GM12801 (cell line): ENCODE results near the gene UNC93A.

Experiments used
- TF ChIP-seq, protein P1 (sequence below): IDR thresholded peaks from one replicate; pipeline ENCODE4 v1.5.1; 2011; ENCODE audit warnings: control low read depth; ENCODE audit not compliant: insufficient read length; ENCODE audit errors: extremely low read depth

UNC93A gene

DNA sequence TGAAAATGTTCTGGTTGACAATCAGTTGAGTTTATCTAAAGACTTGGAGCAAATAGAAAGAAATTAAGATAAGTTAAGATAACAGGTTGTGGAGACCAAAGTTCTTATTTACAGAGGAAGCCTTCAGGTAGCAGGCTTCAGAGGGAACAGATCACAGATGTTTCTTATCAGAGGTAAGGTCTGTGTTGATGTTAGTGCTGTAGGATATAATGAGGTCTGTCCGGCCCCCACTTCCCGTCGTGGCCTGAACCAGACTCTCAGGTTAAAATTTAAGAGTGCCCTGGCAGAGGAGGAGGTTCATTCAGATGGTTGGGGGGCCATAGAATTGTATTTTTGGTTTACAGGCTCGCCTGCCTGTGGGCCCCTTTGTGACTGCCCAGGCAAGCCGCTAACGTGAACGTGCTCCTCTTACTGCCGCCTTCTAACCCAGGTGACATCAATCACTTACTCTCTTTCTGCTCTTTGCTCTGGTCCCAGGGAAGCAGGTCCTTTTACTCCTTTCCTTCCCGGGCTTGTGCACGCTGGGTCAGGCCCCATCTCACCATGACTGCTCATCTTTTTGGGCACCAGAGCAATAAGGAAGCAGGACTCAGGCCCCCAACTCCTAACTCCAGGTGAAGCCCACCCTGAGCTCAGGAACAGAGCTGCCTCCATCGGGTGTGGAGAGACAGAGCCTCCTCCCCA is 18.3 kb upstream of the UNC93A start:
- TF ChIP-seq, protein P1, sequence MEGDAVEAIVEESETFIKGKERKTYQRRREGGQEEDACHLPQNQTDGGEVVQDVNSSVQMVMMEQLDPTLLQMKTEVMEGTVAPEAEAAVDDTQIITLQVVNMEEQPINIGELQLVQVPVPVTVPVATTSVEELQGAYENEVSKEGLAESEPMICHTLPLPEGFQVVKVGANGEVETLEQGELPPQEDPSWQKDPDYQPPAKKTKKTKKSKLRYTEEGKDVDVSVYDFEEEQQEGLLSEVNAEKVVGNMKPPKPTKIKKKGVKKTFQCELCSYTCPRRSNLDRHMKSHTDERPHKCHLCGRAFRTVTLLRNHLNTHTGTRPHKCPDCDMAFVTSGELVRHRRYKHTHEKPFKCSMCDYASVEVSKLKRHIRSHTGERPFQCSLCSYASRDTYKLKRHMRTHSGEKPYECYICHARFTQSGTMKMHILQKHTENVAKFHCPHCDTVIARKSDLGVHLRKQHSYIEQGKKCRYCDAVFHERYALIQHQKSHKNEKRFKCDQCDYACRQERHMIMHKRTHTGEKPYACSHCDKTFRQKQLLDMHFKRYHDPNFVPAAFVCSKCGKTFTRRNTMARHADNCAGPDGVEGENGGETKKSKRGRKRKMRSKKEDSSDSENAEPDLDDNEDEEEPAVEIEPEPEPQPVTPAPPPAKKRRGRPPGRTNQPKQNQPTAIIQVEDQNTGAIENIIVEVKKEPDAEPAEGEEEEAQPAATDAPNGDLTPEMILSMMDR = no peak

DNA sequence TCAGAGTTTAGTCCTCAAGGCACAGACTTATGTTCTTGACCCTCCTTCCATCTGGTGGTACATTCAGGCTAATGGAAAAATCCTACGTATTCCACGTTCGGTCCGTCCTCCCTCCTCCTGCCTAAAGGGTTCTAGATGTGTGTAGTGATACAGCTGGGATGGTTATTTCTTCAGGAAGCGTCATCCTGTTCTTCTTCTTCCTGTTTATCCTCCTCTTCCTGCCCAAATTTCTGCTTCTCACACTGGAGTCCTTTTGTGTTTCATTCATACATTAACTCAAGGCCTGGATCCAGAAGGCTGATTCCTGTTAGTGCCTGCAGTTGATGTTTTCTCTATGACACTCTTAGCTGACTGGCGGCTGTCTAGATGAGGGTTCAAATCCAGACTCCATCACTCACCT is 16.8 kb upstream of the UNC93A start:
- TF ChIP-seq, protein P1 = no peak

DNA sequence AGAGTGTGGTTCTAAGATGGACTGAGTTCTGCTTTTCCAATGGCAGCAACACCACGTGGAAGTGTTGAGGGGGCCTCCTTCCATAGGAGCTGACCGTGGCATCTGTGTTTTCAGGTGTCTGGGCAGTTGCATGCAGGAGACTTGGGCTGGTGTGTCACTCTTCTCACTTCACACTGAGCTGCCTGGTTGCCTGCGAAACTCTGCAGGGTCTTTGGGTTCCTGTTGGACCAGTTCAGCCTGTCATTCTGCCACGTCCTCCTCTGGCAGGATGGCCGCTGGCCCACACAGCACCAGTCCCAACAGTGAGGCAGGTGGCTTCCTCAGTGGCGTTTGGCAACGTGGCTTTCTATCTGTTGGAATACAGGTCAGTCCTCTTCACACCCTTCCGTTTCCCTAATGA is 16.1 kb upstream of the UNC93A start:
- TF ChIP-seq, protein P1 = no peak

DNA sequence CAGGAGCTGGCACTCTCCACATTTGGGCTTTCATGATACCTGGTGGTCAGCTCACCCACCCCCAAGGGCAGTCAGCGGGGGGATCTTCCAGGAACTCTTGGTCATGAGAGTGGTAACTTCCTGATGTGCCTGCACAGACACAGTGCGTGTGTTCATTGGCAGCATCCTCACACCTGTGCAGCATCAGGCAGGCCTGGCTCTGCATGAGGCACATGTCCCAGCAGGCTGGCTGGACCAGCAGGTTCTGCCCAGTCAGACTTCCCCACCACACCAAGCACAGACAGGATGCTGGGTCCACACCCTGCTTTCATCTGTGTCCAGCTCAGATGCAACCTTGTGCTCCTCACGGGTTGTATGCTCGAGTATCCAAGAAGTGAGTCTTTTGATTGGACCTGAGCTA is 15.7 kb upstream of the UNC93A start:
- TF ChIP-seq, protein P1 = no peak

DNA sequence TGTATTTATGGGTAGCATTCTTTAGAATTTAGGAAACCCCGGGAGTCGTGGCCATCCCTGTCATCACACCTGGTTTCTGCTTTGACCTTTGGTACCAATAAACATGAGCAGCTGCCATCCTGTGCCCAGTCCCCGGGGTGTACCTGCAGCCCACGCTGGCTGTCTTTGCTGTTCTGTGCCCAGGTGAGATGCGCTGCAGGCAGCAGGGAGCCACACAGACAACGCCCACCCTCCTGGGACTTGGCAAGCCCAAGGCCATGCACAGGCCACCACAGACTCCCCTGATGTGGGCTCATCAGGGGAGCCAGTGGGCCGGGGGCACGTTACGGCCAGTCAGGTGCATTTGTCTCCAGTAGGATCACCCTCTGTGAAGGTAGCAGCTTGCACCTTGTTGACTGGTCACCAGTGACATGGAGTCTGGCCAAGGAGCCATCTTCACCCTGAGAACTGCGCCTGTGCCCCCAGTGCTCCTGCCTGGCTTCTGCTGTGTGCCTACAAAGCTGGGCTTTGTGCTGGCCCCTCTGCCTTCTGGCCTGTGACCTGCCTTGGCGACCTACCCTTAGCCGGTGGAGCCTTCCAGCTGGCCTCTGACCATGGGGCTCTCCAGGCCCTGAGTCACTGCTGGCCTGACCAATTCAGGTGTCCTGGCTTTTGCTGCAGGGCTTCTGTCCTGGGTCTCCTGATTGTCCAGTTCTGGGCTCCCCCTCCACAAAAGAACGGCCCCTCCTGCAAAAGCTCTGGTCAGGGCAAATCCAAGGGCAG is 14.2 kb upstream of the UNC93A start:
- TF ChIP-seq, protein P1 = no peak

DNA sequence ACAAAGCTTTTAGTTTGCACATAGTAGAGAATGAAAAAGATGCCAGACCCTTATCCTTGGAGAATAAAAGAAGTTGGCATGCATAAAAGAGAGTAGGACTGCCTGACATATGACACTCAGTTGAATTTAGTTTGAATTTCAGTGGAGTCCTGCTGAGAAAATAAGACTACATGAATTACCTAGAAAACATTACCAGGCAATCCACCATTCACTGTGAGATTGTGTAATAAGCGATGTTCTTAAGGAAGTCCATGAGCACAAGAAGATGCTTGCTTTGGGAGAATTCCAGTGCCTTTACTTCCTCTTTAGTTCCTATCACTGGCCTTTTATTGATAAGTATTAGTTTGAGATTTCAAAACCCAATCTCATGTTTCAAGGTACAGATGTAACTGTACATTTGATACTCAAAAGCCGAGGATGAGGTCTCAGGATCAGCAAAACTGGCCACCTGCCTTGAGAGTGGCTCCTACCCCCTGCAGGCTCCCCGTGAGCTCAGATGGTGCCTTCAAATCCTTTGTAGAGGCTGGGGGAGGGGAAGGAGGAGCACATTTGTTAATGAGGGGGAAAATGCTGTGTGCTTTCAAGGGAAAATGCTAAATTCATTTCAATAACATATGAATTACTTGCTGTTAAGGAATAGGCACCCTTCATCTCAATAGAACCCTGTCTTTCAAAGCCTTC is 11.2 kb upstream of the UNC93A start:
- TF ChIP-seq, protein P1 = no peak

DNA sequence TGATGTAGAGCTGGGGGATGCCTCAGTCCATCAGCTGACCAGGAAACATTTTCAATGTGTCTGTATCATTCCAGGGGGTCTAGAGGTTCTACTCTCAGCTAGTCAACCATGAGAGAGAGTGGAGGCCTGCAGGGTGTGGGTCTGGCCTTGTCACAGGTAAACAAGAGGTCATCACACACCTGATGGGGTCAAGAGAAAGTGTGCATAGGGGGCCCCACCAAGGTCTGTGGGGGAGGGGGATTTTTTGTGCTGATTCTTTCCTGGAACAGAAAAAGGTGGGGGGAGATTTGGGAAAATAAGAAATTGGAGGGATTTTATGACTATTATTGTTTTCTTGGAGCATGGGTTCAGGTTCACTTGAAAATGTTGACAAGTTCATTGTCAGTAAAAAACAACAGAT is 8.9 kb upstream of the UNC93A start:
- TF ChIP-seq, protein P1 = no peak
